Measurements from ENCODE around the gene NFE2. TPM values are rescaled to one million over a fixed set of nuclear protein-coding genes. Genes with fewer than 3 reads are reported as not detected.
A peak's percentile ranks its signal among the peaks of the same experiment; 100 is the strongest.

The NFE2 gene
- total RNA-seq (100 to 1,000 TPM in 1 of 2 donors, 1 to 10 TPM in 1; 1.7 to 155 TPM), polyA plus RNA-seq (under 1 TPM; 0.44 to 0.71 TPM)

- no peak within 1 kb of the TSS for H3K9ac ChIP-seq (ENCODE audit: low read depth in 1 of 2, low read length in 2 of 2)
- H3K27ac ChIP-seq (ENCODE audit: low read depth in 1 of 2, low read length in 2 of 2): peak within 1 kb of the TSS in 1 of 2 donors; percentile 28
- H3K4me3 ChIP-seq (ENCODE audit: low read depth in 1 of 3, low read length in 3 of 3): peak within 1 kb of the TSS in 1 of 3 donors; percentile 2
- H3K36me3 ChIP-seq (ENCODE audit: control insufficient read depth in 4 of 4, insufficient read depth in 3 of 4, low read depth in 1 of 4, low read length in 3 of 4): no peaks in the 10 kb centered on the region
- no peaks in the 10 kb centered on the region for H3K27me3 ChIP-seq (ENCODE audit: control insufficient read depth in 4 of 4, insufficient read depth in 4 of 4, low read length in 3 of 4)
- TF ChIP-seq YY1 (IDR thresholded peaks at IDR 0.05) (no peak), FOXA1 (IDR thresholded peaks at IDR 0.05) (no peak), JUND (IDR thresholded peaks at IDR 0.05) (no peak), NR2F2 (IDR thresholded peaks at IDR 0.05) (no peak), CTCF (IDR thresholded peaks at IDR 0.05; ENCODE audit: low read depth, low read length, missing input control) (no peak), RAD21 (IDR thresholded peaks at IDR 0.05) (no peak), HNF4G (IDR thresholded peaks at IDR 0.05) (no peak), SP1 (IDR thresholded peaks at IDR 0.05) (no peak), HNF4A (conservative IDR thresholded peaks at IDR 0.05) (no peak), REST (IDR thresholded peaks at IDR 0.05) (no peak), MAX (IDR thresholded peaks at IDR 0.05) (no peak), EGR1 (IDR thresholded peaks at IDR 0.05; ENCODE audit: low read depth in 2 of 2) (no peak), ATF3 (IDR thresholded peaks at IDR 0.05) (no peak)
- H3K4me1 ChIP-seq (ENCODE audit: control insufficient read depth in 4 of 4, insufficient read depth in 4 of 4, low read length in 3 of 4): peaks cover 2 to 18% (median 7%) of the 10 kb centered on the region in 4 donors
- 9% methylated on average over 26 of the region's 26 CpGs for WGBS
- DNase-seq (ENCODE audit: low spot score): peak; percentile 77
- H3K9me3 ChIP-seq (ENCODE audit: control insufficient read depth in 4 of 4, low read length in 3 of 4): no peaks in the 10 kb centered on the region
These were observed at the start of gene NFE2 for GRCh38 chr12:54300732-54301427. NFE2 (minus strand) TSS chr12:54301015; CDS start chr12:54295248, 5,767 bp downstream.

GRCh38 chr12:54349679-54350078 lies 48.9 kb upstream of the NFE2 start:
- no peaks in the 10 kb centered on the region for H3K9me3 ChIP-seq (ENCODE audit: control insufficient read depth in 4 of 4, low read length in 3 of 4)
- H3K36me3 ChIP-seq (ENCODE audit: control insufficient read depth in 4 of 4, insufficient read depth in 3 of 4, low read depth in 1 of 4, low read length in 3 of 4): peaks cover 15 to 56% (median 46%) of the 10 kb centered on the region in 4 donors
- H3K27me3 ChIP-seq (ENCODE audit: control insufficient read depth in 4 of 4, insufficient read depth in 4 of 4, low read length in 3 of 4): no peaks in the 10 kb centered on the region
- no peak overlapping the region for H3K4me3 ChIP-seq (ENCODE audit: low read depth in 1 of 3, low read length in 3 of 3)
- no peak overlapping the region for H3K9ac ChIP-seq (ENCODE audit: low read depth in 1 of 2, low read length in 2 of 2)
- no peak for DNase-seq (ENCODE audit: low spot score)
- H3K27ac ChIP-seq (ENCODE audit: low read depth in 1 of 2, low read length in 2 of 2): no peak overlapping the region
- H3K4me1 ChIP-seq (ENCODE audit: control insufficient read depth in 4 of 4, insufficient read depth in 4 of 4, low read length in 3 of 4): peaks cover 6 to 29% (median 20%) of the 10 kb centered on the region in 4 donors
- TF ChIP-seq REST (IDR thresholded peaks at IDR 0.05) (no peak), TAF1 (conservative IDR thresholded peaks at IDR 0.05) (no peak), ZBTB33 (IDR thresholded peaks at IDR 0.05) (no peak), HNF4G (IDR thresholded peaks at IDR 0.05) (no peak), RAD21 (IDR thresholded peaks at IDR 0.05) (no peak), ATF3 (IDR thresholded peaks at IDR 0.05) (no peak), GABPA (IDR thresholded peaks at IDR 0.05 in 1 of 2, conservative IDR thresholded peaks at IDR 0.05 in 1 of 2) (no peak), FOXA1 (IDR thresholded peaks at IDR 0.05) (no peak), EGR1 (IDR thresholded peaks at IDR 0.05; ENCODE audit: low read depth in 2 of 2) (no peak), CTCF (IDR thresholded peaks at IDR 0.05; ENCODE audit: low read depth, low read length, missing input control) (no peak)
